SJCRH30 (cell line): ENCODE measurements around the gene PNMA6E. TPM values are rescaled to one million over a fixed set of nuclear protein-coding genes. Genes with fewer than 3 reads are reported as not detected.
A peak's percentile ranks its signal among the peaks of the same experiment; 100 is the strongest.
"Not testable (repeated sequence)": the region's sequence is repeated elsewhere in the genome, so short reads cannot be mapped to it uniquely, and the experiment has no call there.

Experiments
- DNase-seq, 2 experiments: peaks; one replicate each; pipeline ENCODE4 v3.0.0-alpha.2; 2015 to 2020
- H3K27ac ChIP-seq: fragments of 250-450 bp; sonication (Bioruptor Pico); 2 replicates; pipeline ENCODE4 v1.5.1; 2020; ENCODE audit warnings: mild to moderate bottlenecking, moderate library complexity
- H3K27me3 ChIP-seq: fragments of 250-450 bp; sonication (Bioruptor Pico); 2 replicates; pipeline ENCODE4 v1.5.1; 2020; ENCODE audit warnings: mild to moderate bottlenecking, moderate library complexity
- H3K36me3 ChIP-seq: fragments of 250-450 bp; sonication (Bioruptor Pico); 2 replicates; pipeline ENCODE4 v1.5.1; 2020; ENCODE audit warnings: mild to moderate bottlenecking, moderate library complexity
- H3K4me1 ChIP-seq: fragments of 250-450 bp; sonication (Bioruptor Pico); 2 replicates; pipeline ENCODE4 v1.5.1; 2020; ENCODE audit warnings: mild to moderate bottlenecking, moderate library complexity
- H3K4me3 ChIP-seq: fragments of 250-450 bp; sonication (Bioruptor Pico); 2 replicates; pipeline ENCODE4 v1.5.1; 2020; ENCODE audit warnings: mild to moderate bottlenecking, moderate library complexity
- H3K9me3 ChIP-seq: fragments of 250-450 bp; sonication (Bioruptor Pico); replicated peaks from 2 replicates; pipeline ENCODE4 v1.5.1; 2020; ENCODE audit warnings: mild to moderate bottlenecking, moderate library complexity
- total RNA-seq: library from RNA; depleted of rRNA; stranded (reverse); fragments of >200 nt; shearing (Covaris generic); gene quantifications from 2 replicates; pipeline ENCODE4 v1.2.3, GENCODE V29; 2014

The PNMA6E gene
- total RNA-seq, 1 experiment from 2014 or later = not detected

DNA sequence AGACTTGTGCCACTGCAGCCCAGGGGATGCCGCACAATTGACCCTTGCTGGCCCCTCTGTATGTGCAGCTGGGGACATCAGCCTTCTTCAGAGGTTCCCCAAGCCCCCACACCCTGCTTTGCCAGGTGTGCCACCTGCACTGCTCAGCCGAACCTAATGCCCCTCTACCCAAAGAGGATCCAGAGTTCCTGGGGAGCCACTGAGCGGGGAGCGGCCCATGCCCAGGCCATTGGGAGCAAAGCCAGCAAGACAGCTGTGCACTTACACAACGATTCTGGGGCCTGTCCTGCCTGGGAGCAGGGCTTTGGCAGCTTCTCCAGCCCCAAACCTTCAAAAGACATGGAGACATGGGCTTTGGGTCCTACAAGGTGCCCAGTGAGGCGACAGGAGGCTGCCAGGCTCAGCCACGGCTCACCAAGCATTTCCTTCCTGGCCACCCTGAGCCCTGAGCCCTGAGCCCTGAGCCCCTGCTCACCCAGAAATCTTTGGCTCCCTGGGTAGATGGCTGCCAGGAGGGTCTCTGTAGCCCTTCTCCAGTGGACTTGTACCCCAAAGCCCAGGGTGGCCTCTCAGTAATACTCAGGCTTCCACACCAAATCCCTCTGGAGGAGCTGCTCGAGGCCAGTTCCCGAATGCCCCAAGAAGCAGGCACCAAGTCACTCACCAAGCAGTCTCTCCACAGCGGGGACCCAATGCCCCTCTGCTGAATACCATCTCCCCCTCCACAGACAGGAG is 13.0 kb downstream of the PNMA6E start:
- no peak overlapping the region for H3K4me3 ChIP-seq
- H3K27me3 ChIP-seq = no peaks in the 10 kb centered on the region
- H3K27ac ChIP-seq = no peak overlapping the region
- no peaks in the 10 kb centered on the region for H3K4me1 ChIP-seq
- DNase-seq = no peak
- no peaks in the 10 kb centered on the region for H3K9me3 ChIP-seq
- no peaks in the 10 kb centered on the region for H3K36me3 ChIP-seq

GRCh38 chrX:153387345-153387744 is 13.8 kb downstream of the PNMA6E start:
- no peak for DNase-seq

DNA sequence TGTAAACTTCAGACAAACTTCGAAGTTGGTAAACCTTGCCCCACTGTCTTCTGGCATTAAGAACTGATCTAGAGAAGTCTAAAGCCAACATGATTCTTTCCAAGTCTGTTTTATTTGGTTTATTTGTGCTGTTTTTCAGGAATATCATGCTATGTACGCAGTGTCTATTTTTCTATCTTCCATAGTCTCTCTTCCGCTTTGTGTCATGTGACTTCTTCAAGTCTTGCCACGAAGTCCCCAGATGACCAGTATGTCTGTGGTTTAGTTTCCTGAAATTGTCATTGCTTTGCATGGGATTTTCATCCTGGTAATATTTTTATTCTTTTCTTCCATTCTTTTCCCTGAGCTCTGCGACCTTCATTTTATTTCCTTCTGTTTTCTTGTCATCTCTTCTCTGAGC is 15.1 kb downstream of the PNMA6E start:
- Histone ChIP-seq H3K27ac (no peak overlapping the region), H3K36me3 (no peaks in the 10 kb centered on the region), H3K4me3 (no peak overlapping the region), H3K4me1 (peaks cover 6% of the 10 kb centered on the region; the same call in 1 of the 2 replicates), H3K9me3 (no peaks in the 10 kb centered on the region), H3K27me3 (no peaks in the 10 kb centered on the region)
- no peak for DNase-seq

More at GRCh38 chrX:153387345-153387744, 13.8 kb downstream of the PNMA6E start:
- Histone ChIP-seq H3K27ac (no peak overlapping the region), H3K9me3 (no peaks in the 10 kb centered on the region), H3K36me3 (no peaks in the 10 kb centered on the region), H3K4me1 (no peaks in the 10 kb centered on the region), H3K4me3 (no peak overlapping the region), H3K27me3 (no peaks in the 10 kb centered on the region)

GRCh38 chrX:153384973-153385372 is 16.2 kb downstream of the PNMA6E start:
- not testable (repeated sequence) for H3K4me3 ChIP-seq, H3K9me3 ChIP-seq, H3K27me3 ChIP-seq, H3K4me1 ChIP-seq, DNase-seq, H3K36me3 ChIP-seq, H3K27ac ChIP-seq

DNA sequence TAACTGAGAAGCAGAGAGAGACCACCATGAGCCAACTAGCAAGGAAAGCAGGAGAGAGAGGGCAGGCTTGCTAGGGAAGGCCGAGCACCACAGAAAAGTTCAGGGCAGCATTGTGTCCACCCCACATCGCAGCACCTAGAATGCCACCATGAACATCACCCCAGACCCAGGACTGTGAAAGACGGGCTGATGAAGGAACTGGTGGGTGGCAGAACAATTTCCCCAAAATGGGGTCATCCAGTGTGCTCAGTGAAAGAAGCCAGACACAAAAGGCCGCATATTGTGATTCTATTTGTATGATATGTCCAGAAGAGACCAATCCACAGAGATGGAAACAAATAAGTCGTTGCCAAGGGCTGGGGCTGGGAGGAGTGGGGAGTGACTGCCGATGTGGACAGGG is 16.8 kb downstream of the PNMA6E start:
- Histone ChIP-seq H3K4me1 (peaks cover 8% of the 10 kb centered on the region), H3K36me3 (no peaks in the 10 kb centered on the region), H3K9me3 (no peaks in the 10 kb centered on the region), H3K27me3 (no peaks in the 10 kb centered on the region), H3K27ac (no peak overlapping the region), H3K4me3 (no peak overlapping the region)
- DNase-seq = no peak

GRCh38 chrX:153382563-153383482 is 18.3 kb downstream of the PNMA6E start:
- Histone ChIP-seq H3K9me3 (no peaks in the 10 kb centered on the region), H3K36me3 (no peaks in the 10 kb centered on the region), H3K27ac (no peak overlapping the region), H3K4me3 (no peak overlapping the region), H3K4me1 (peaks cover 19% of the 10 kb centered on the region), H3K27me3 (no peaks in the 10 kb centered on the region)
- no peak for DNase-seq

DNA sequence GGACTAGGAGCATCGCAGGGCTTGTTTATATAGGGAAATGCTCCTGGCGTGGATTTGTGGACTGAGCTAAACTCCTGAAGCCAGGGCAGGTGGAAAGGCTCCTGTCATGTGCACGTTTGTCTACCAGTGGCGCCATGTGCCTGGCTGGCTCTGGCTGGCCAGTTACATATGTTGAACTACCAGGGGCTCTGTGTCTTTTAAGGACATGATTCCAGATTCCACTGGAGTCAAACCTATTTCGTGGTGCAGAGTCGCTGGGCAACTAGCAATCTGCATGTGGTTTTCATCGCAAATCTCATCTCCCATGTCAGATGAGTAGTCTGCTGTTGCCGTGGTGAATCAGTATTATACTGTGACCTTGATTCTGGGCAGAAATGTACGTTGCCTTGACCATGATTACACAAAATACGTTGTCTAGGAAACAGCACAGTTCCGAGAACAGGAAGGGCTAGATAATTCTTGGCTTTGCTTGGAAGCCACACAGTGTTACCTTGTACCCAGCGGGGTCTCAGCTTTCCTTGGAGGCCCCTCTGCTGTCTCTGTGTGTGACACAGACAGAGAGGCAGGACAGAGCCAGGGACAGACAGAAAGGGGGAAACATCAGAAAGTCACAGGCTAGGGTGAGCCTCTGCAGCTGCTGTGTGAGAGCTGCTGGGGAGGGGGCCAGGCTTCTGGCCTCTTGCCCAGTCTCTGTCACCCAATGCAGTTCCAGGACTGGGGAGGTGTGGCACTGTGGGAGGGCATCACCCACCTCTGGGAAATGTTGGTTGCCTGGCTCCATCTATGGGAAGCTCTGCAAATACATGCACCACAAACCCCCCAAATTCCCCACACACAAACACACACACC is 19.2 kb downstream of the PNMA6E start:
- peak; percentile 79 to 85 for DNase-seq
- Histone ChIP-seq H3K4me3 (no peak overlapping the region), H3K4me1 (peaks cover 19% of the 10 kb centered on the region), H3K9me3 (no peaks in the 10 kb centered on the region), H3K27ac (peak overlapping the region; percentile 38), H3K27me3 (no peaks in the 10 kb centered on the region), H3K36me3 (no peaks in the 10 kb centered on the region)

DNA sequence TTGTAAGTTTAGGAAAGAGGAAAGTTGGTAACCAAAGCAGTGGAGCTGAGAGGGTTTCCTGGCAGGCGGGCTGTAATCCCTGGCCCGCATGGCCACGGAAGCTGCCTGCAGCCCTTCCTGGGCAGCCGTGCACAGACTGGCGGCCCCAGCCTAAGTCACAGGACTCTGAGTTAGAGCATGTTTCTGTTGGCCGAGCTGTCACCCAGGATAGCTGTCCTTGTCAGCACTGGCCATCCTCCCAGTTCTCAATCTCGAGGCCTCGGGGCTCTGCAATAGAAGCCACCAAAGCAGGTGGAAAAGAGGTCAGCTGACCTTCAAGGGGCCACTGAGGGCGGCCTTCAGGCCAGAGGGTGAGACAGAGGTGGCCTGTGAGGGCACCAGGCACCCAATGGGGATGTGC is 20.5 kb downstream of the PNMA6E start:
- Histone ChIP-seq H3K4me1 (peaks cover 19% of the 10 kb centered on the region), H3K27ac (no peak overlapping the region), H3K36me3 (no peaks in the 10 kb centered on the region), H3K9me3 (no peaks in the 10 kb centered on the region), H3K27me3 (no peaks in the 10 kb centered on the region), H3K4me3 (no peak overlapping the region)
- no peak for DNase-seq

DNA sequence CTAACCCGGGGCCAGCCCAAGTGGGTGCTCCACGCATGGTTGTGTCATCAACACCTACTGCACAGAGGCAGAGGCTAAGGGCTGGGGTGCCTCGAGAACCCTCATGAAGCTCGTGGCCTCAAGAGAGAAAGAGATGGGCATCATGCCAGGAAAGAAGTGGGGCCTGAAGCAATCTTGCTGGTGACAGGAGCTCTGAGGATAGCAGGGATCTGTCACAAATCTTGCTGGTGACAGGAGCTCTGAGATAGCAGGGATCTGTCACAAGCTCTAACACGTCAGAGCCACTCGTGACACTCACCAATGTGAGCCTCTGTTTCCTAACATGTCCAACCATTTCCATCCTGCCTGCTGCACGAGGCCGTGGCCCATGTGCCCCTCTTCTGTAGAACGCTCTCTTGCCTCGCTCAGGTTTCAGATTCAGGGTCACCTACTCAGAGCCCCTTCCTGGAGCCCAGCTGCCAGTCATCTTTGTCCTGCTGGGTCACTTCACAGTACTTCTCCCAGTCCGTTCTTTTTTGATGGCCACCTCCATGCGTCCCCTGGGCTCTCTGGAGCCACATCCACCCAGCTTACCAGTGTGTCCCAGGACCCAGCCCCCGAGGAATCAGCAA is 21.1 kb downstream of the PNMA6E start:
- Histone ChIP-seq H3K4me1 (peaks cover 19% of the 10 kb centered on the region), H3K27ac (no peak overlapping the region), H3K27me3 (no peaks in the 10 kb centered on the region), H3K4me3 (no peak overlapping the region), H3K9me3 (no peaks in the 10 kb centered on the region), H3K36me3 (no peaks in the 10 kb centered on the region)
- DNase-seq = no peak

- Histone ChIP-seq H3K4me1 (peaks cover 19% of the 10 kb centered on the region), H3K27ac (no peak overlapping the region), H3K27me3 (no peaks in the 10 kb centered on the region), H3K4me3 (no peak overlapping the region), H3K36me3 (no peaks in the 10 kb centered on the region), H3K9me3 (no peaks in the 10 kb centered on the region)
- DNase-seq = no peak
Measured at GRCh38 chrX:153379508-153379907, 21.6 kb downstream of the PNMA6E start.

- Histone ChIP-seq H3K27ac (peak overlapping the region; percentile 71), H3K4me3 (no peak overlapping the region), H3K9me3 (no peaks in the 10 kb centered on the region), H3K27me3 (no peaks in the 10 kb centered on the region), H3K36me3 (no peaks in the 10 kb centered on the region), H3K4me1 (peaks cover 19% of the 10 kb centered on the region)
- DNase-seq = peak; percentile 69 to 80
Measured at GRCh38 chrX:153378607-153379006, 22.5 kb downstream of the PNMA6E start.

DNA sequence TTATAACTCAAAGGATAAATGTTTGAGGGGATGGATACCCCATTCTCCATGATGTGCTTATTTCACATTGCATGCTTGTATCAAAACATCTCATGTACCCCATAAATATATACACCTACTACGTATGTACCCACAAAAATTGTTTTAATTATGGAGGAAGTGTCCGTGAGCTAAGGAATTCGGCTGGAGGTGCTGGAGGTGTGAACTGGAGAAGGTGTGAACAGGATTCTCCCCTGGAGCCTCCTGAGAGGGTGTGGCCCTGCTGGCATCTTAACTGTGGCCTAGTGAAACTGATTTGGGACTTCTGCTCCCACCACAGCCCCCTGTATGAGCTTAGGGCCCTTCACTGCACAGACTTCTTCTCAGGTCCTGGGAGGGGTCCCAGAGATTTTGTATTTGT is 23.4 kb downstream of the PNMA6E start:
- Histone ChIP-seq H3K9me3 (no peaks in the 10 kb centered on the region), H3K4me3 (no peak overlapping the region), H3K27me3 (no peaks in the 10 kb centered on the region), H3K36me3 (no peaks in the 10 kb centered on the region), H3K4me1 (peaks cover 19% of the 10 kb centered on the region), H3K27ac (no peak overlapping the region)
- no peak for DNase-seq

DNA sequence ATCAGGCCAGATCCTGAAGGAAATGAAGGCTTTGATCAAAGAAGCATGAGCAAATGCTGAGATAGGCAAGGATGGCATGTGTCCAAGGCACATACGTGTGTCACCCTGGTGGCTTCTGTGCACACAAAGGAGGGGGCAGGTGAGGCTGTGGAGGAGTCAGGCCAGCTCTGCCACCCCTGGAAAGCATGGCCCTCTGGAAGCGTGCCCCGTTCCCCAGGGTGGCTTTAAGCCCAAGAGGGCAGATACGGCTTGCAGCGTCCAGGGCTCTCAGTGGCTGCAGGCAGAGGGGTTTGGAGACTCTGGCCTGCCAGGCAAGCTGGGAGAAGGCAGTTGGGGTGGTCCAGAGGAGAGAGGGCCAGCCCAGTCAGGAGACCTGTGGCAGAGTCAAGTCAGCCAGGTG is 25.6 kb downstream of the PNMA6E start:
- H3K36me3 ChIP-seq = no peaks in the 10 kb centered on the region
- no peaks in the 10 kb centered on the region for H3K9me3 ChIP-seq
- H3K4me1 ChIP-seq = peaks cover 13% of the 10 kb centered on the region
- H3K27me3 ChIP-seq = no peaks in the 10 kb centered on the region
- H3K27ac ChIP-seq = no peak overlapping the region
- H3K4me3 ChIP-seq = no peak overlapping the region
- no peak for DNase-seq

DNA sequence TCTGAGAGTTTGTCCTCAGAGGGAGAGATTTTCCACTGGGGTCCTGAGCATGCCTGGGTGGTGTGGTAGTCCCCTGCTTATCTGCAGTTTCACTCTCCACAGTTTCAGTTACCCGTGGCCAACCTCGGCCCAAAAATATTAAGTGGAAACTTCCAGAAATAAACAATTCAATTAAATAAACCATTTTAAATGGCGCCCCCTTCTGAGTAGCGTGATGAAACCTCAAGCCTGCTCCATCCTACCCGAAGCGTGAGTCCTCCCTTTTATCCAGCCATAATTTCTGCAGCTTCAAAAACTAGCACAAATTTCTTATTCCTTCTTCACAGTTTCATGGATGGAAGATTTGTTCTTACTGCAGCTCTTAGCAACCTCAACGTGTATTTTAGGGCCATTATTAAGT is 26.7 kb downstream of the PNMA6E start:
- Histone ChIP-seq H3K4me1 (peaks cover 12% of the 10 kb centered on the region), H3K27me3 (no peaks in the 10 kb centered on the region), H3K36me3 (no peaks in the 10 kb centered on the region), H3K27ac (no peak overlapping the region), H3K9me3 (no peaks in the 10 kb centered on the region), H3K4me3 (no peak overlapping the region)
- DNase-seq = no peak
